Stimulated activated CD8-positive, alpha-beta memory T cell treated with anti-CD3 and anti-CD28 coated beads, Interleukin-2, amount 100 ng/mL, for 48 hours (primary cell): ENCODE results near the gene SLC1A1.
"Not testable (repeated sequence)": the region's sequence is repeated elsewhere in the genome, so short reads cannot be mapped to it uniquely, and the experiment has no call there.

Source experiments
- DNase-seq, 2 donors: peaks; one replicate each; pipeline ENCODE4 v3.0.0-alpha.2; 2020; ENCODE audit warnings: low read depth in 2 of 2

The SLC1A1 gene

DNA sequence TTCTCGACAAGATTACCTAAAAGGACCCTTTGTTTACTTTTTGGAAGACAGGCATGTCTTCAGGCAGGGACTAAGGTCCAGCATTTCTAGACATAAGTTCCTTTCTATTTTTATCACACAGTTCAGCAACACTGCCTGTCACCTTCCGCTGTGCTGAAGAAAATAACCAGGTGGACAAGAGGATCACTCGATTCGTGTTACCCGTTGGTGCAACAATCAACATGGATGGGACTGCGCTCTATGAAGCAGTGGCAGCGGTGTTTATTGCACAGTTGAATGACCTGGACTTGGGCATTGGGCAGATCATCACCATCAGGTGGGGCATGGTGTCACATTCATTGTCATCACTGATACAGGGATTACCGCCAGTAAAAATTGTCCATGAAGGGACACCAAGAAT is 86.2 kb downstream of the SLC1A1 start:
- no peak for DNase-seq

DNA sequence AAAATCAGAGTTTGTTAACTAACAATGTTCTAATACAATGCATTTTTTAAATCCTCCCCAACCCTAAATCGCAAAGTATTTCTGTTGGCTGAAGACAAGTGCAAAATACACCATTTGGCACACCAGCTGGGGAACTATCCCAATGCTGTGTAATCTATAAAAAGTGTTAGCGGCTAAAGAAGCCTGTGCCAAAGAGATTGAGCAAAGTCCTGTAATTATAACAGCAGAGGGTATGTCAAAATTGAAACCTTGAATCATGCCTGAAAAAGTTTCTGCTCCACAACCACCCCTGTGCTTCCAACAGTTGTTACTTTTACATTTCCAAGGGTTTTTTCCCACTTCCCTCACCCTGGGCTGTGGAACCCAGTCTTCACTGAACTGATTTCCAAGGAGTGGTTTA is 88.7 kb downstream of the SLC1A1 start:
- no peak for DNase-seq

DNA sequence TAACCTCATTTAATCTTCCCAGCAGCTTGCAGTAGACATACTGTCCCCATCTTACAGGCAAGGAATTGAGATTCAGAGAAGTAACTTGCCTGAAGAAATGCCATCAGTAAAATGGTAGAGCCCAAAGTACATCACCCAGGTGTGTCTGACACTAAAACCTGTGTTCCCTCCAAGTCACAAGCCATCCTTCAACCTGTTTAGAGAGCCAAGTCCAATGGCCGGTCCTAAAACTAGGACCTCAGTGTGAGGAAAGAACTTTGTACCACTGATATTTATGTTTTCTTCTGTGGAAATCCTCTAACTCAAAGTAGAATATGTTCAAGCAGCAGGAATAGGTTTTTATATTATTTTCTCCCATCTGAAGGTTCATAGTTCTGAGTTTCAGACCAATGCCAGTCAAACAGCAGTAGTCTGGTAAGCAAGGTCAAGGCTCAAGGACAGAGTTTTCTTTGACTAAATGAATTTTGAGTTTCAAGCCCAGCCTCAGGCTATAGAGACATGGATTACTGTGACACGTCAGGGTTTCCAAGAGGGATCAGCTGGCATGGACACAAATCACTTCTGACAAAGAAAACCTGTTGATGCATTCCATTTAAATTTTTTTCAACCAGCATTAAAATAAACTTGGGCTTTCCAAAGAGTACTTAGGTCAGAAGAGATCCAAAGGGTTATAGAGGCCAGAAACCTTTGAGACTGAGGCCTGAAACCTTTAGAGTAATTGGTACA is 90.9 kb downstream of the SLC1A1 start:
- no peak for DNase-seq

DNA sequence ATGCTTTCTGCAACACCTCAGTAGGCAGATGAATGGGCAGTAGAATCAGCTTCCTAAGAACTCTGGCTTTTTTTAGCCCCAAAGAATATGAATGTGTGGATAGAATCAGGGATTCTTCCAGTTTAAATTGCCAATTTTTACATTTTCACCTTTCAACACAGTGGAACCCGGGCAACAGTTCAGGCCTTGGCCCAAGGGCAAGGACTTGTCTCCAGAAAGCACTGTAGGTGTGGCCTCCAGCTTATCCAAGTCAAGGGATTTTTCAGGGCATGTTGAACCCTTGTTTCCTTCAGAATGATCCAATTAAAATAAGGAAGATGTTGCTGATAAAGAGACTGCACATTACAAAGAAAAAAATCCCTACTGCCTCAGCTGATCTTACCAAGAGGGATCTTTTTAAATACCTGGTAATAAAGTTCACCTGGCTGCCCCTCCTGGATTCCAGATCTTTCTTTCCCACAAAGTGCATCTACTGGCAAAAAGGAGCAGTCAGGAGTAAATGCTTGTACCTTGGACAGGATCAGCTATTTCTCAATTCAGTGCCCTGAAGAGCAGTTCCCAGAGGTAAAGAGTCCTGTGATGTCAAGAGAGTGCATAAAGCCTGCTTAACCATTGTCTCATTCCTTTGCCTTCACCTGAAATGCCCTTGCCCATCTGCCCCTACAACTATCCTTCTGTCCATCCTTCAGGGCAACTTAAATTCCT is 91.7 kb downstream of the SLC1A1 start:
- DNase-seq, result no peak

DNA sequence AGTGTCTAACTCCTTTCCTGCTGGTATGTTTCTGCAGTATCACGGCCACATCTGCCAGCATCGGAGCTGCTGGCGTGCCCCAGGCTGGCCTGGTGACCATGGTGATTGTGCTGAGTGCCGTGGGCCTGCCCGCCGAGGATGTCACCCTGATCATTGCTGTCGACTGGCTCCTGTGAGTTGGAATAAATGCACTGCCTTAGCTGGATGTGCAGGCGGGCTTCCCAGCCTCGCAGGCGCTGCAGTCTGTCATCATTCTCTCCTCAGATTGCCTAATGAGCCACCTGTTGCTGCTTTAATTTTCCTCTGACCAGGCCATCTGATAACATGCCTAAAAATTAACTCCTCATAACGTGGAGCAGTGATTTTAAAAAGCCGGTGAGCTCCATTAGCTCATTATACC is 92.7 kb downstream of the SLC1A1 start:
- no peak for DNase-seq

DNA sequence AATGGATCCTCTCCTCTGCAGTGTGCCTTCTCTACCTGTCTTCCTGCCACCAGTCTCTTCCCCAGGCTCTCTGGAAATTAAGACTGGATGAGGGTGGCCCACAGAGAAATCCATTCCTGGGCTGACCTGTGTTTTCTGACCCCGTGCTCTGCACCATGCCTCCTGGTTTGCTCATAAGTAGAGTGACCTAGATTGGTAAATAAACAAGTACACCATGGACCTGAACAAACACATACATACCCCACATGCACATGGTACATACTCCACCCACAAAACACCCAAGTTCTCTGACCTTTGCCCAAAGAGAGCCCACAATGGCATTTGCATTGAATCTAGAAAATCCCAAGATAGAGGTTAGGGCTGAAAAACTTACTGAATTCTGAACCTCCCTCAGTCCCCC is 94.4 kb downstream of the SLC1A1 start:
- no peak for DNase-seq

DNA sequence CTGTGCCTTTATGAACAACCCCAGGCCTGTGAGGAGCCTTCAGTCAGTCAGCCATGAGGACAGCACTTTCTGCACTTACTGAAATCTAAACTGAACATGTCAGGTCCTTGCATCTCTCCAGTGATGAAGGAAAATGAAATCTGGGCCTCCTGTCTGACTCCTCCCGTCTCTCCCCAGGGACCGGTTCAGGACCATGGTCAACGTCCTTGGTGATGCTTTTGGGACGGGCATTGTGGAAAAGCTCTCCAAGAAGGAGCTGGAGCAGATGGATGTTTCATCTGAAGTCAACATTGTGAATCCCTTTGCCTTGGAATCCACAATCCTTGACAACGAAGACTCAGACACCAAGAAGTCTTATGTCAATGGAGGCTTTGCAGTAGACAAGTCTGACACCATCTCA is 94.9 kb downstream of the SLC1A1 start:
- no peak for DNase-seq

DNA sequence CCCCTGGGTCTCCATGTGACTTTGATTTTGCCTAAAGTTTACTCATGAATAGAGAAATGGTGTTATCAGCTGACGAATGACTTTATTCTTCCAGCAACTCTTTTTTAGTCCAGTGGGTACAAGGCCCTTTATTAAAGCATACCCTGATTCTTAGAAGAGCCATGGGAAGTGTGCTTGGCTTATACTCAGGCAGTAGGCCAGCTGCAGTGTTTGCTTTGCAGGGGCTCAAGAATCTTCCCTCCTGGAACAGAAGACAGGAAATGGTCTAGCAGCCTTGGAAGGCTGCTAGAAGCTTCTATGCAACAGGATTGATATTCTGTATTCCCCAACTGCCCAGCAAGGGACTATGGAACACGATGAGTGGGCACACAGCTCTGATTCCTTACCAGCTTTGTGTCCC is 98.5 kb downstream of the SLC1A1 start:
- no peak for DNase-seq

DNA sequence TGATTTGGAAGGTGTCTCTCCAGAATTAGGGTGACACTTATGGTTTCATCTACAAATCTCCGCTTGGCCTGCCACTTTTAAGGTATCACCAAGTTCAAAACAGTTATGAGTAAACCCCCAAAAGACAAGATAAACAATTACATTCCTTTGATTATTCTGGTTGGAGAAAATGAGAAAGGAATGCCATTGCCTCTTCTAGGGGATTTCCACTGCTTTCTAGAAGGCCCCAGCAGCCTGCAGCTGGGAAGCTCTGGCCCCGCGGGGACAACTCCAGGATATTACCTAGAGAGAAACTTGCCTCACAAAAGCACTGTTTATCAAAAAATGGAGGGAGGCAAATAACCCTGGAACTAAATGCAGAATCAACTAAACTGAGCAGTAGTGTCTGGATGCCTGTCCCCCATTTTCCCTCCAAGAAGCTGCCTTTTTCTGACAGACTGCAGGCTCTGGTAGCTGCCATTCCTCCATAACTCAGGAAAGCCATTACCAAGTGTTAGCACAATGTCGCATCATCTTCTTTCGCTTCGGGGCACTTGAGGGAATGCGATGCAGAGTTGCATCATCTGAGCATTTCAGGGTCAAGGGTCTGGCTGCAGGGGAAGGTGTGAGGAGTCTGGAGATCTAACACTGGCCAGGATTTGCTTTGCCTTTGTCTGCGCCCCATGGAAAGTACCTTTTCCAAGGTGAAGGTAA is 100.3 kb downstream of the SLC1A1 start:
- no peak for DNase-seq

DNA sequence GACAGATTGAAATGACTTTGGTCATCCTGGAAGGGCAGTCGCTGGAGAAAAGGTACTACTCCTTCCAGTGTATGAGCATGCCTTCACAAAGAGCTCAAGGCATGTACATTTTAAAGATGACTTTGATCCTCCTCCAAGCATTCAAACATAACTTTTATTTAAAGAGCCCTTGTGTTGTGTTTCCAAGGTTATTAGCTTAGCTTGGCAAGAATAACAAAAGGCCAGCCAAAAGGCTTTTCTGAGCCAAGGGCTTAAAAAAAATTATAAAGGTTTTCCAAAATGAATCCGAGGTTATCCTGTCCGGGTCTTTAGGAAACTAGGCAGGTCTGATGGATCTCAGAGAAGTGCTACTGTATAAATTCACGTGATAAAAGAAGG is 100.8 kb downstream of the SLC1A1 start:
- no peak for DNase-seq

DNA sequence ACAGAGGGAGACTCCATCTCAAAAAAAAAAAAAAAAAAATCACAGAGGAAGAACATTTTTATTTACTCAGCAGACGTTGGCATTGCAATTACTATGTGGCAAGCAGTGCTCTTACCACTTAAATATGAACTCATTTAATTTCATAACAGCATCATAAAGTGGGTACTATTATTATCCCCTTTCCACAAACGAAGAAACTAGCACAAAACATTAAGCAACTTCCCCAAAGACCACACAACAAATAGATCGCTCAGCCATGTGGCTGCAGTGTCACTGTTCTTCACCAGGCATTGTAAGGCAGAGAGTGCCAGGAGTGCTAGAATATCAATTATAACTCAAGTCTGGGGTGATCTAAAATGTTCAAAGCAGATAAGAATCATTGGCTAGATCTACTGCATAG is 102.0 kb downstream of the SLC1A1 start:
- DNase-seq, result no peak

DNA sequence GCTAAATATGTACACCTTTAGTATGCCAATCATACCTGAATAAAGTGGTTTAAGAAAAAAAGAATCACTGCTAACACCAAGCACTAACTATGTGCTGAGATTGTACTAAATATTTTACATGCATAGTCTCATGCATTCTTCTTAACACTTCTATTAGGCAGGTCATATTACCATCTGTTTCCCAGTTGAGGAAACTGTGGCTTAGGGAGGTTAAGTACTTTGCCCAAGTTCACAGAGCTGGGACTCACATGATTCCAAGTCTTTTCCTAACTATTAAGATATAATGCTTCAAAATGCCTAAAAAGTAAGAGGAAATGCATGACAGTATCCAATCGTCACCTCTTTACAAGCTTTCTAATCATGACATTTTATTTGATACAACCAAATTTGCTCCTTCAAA is 102.6 kb downstream of the SLC1A1 start:
- no peak for DNase-seq

DNA sequence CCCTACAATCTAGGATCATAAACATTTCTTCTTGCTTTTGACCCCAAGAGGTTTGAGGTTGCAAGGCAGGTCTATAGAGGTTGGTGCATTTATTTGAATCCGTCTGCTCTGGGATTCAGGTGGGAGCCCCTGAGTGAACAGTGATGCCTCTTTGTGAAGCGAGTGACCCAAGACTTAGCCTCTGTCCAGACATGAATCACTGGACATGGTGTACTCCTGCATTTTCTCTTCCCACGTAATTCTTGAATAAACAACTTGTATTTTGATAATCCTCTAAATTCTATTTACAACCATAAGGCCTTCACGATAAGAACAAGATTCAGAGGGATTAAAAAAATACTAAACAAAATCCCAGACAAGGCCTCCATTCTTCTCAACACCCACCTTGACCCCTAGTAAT is 104.3 kb downstream of the SLC1A1 start:
- DNase-seq, result no peak

DNA sequence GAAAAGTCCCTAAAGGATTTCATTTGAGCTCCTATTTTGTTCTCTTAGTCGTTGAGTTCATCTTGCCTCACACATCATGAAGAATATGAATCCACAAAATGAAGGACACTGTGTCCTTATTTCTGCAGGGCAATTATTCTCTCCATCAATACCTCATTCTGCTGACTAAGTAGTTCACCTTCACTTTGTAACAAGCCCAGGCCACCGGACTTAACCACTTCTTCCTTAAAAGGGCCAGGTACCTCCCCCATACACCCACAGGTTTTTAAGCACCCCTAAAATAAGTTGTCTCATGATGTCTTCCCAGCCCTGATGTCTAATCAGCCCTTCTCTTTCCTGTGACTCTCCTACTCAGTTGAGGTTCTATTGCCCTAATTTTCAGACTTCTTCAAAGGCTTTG is 104.7 kb downstream of the SLC1A1 start:
- DNase-seq, result no peak

DNA sequence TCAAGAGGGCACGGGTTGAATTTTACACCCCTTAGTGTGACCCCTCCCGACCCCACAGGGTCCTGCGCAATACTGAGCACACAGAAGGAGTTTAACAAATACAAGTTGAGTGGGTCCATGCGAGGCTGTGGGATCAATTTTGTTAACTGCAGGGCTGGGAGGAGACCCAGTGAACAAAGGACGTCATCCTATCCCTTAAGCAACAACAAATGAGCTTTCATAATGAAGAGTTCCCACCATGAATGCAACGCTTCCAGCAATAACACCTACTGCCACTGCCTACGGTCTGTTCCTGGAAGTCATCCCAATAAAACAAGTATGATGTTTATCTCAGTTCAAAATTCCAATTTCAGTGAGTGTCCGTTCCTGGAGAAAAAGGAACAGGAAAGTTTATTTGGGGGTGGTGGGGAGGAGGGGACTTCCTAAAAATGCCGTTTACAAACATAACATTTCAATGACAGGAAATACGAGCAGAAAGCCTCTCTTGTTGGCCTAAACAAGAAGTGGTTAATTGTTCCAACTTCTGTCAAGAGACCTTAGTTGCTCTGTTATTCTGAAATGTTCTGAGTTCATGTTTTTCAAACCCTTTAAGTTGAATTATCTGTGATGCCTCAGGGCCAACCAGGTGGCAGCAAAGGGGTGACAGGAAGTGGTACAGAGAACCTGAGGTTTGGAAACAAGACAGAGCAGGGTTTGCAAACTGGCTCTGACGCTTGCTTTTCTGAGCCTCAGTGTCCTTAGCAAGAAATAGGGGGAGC is 106.1 kb downstream of the SLC1A1 start:
- DNase-seq, result no peak

DNA sequence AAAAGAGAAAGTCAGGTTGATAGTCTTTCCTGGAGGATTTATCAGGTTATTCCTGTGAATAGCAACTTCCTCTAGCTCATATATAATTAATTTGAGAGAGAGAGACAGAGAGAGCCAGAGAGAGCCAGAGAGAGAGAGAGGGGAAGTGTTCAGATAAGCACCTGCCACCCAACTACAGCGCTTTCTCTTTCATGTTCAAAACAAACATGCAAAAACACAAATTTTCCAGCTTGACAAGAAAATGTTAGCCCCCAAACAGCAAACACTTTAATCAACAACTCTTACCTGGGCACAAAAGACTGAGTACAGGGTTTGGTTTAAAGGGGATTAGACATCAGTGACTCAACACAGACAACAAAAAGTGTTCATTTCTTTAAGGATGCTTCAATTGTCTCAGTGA is 110.1 kb downstream of the SLC1A1 start:
- no peak for DNase-seq

DNA sequence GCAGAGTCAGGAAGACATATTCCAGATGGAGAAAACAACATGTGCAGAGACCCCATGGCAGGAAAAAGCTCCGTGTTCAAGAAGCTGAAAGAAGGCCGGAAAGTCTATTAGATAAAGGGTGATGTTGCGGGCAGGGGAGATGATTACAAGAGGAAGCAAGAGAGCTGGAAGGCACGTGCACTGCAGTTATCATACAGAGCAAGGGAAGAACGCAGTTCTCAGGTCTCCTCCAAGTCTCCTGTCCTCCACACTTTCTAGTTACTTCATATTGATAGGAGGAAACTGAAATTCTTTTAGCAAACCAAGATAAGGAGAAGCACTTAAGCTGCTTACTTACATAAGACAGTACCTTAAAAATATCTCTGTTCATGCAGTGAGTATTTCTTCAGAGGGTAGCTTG is 113.6 kb downstream of the SLC1A1 start:
- DNase-seq, result no peak

DNA sequence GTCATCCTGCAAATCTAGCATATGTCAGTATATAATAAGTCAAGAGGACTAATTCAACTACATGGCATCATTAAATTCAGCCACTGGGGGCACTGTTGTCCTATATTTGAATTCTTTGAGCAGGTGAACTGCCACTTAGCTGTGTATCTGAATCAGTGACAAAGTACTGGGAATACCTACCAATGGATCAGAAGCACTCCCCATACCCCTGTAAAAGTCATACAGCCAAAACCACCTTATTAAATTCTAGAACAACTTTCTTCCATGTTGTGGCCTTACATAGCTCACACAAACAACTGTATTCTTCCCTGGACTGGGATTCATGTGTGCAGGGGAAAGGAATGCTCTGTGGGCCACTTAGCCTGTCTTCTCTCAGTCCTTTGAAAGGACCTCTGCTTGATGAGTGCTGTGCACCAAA is 114.4 kb downstream of the SLC1A1 start:
- DNase-seq, result peak; percentile 16 to 43

DNA sequence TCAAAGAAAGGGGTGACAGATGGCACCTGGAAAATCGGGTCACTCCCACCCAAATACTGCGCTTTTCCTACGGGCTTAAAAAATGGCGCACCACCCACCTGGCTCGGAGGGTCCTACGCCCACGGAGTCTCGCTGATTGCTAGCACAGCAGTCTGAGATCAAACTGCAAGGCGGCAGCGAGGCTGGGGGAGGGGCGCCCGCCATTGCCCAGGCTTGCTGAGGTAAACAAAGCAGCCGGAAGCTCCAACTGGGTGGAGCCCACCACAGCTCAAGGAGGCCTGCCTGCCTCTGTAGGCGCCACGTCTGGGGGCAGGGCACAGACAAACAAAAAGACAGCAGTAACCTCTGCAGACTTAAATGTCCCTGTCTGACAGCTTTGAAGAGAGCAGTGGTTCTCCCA is 115.8 kb downstream of the SLC1A1 start:
- not testable (repeated sequence) for DNase-seq

DNA sequence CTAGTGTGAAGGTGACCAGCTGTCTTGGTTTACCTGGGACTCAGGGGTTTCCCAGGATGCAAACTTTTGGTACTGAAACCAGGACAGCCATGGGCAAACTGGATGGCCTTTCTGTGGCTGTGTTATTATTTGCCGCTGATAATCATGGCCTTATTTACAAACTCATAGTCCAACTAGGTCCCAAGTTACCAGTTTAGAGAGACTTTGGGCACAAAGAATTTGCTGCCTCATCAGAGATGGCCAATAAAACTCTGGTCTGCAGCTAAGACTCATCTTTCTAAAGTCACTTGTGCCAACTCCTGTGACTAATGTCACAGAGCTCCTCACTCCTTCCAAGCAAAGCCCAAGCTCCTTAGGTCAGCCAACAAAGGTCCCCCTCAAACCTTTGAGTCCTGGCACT is 124.4 kb downstream of the SLC1A1 start:
- DNase-seq, result no peak

DNA sequence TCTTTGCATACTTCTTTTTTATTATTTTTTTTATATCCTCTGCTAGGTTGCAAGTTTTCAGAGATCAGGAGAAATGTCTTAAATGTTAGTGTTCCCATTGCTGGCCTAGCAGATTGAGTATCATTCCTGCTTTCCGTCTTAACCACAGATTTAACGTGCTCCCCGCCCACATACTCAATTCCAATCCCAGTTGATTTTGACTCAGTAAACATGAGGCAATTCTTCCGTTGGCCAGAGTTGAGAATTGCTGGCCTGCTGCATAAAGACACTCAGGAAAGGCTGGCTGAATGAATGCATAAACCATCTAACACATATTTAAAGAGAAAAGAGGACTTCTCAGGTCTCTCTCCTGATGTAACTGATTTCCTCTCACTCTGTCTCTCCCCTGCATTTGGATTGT is 125.0 kb downstream of the SLC1A1 start:
- DNase-seq, result no peak

DNA sequence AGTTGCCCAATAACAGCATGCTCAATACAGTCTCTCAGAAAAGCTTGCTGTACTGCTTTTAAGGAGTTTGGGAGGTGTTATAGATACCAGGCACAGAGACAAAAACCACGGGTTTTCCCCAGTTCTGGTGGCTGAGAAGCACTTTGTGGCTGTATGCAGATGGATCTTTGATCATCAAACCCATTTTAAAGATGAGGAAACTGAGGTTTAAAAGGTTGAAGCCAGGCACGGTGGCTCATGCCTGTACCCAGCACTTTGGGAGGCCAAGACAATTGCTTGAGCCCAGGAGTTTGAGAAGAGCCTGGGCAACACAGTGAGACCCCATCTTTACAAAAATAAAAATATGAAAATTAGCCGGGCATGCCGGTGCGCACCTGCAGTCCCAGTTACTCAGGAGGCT is 125.5 kb downstream of the SLC1A1 start:
- no peak for DNase-seq
